GM19240 (cell line): Measurements from ENCODE around the gene ATAD2B.

Experiments
- DNase-seq: peaks from one replicate; pipeline ENCODE4 v3.0.0; 2011; ENCODE audit warnings: low spot score; ENCODE audit not compliant: insufficient read length

ATAD2B gene

GRCh38 chr2:23912054-23912453, 14.9 kb downstream of the ATAD2B start:
- no peak for DNase-seq

GRCh38 chr2:23905155-23905554, 21.8 kb downstream of the ATAD2B start:
- DNase-seq, result no peak

GRCh38 chr2:23904692-23905091, 22.2 kb downstream of the ATAD2B start:
- no peak for DNase-seq

GRCh38 chr2:23904215-23904614, 22.7 kb downstream of the ATAD2B start:
- no peak for DNase-seq

GRCh38 chr2:23903034-23903433, 23.9 kb downstream of the ATAD2B start:
- DNase-seq, result no peak

DNA sequence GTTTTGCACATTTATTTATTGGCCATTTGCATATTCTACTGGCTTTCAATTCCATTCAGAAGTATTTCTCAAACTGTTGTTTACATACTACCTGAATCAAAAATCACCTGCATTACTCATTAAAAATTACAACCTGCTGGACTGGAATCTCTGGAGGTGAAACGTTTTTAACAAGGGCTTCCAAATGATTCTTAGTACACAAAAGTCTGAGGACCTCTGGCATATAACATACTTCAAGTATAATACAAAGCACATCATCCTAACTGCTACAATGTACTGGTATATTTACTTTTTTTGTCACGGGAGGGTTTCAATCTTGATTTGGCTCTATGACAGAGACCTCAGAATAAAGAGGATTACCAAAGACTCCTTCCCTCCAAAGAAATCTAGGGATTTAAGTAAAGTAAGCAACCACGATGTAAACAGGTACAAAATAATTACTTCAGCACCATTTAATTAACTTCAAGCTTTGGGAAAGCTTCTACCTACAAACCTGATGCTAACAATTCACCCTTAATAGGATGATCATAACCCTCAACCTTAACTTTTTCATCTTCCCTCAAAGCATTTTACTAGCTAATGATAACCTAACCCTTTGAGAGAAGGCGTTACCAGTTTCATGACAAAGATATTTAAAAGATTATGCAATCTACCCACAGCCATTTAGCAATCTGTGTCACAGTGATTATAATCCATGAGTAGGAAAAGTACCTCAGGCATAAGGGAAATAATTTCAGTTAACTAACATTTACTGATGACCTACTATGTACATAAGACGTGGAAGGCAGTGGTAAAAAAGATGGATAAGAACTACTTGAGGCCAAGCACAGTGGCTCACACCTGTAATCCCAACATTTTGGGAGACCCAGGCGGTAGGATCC, 24.7 kb downstream of the ATAD2B start:
- DNase-seq, result no peak

GRCh38 chr2:23900541-23901322, 26.2 kb downstream of the ATAD2B start:
- no peak for DNase-seq

DNA sequence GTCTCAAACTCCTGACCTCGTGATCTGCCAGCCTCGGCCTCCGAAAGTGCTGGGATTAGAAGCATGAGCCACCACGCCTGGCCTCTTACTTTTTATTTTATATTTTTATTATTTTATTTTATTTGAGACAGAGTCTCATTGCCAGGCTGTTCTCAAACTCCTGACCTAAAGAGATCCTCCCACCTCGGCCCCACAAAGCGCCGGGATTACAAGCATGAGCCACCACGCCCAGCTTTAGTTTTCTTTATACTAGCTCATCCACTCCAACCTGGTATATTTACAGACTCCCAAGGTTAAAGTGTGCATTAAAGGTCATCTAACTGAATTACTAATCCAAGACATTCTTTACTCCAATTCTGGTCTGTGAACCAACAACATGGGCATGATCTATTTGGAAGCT, 26.8 kb downstream of the ATAD2B start:
- DNase-seq, result no peak

DNA sequence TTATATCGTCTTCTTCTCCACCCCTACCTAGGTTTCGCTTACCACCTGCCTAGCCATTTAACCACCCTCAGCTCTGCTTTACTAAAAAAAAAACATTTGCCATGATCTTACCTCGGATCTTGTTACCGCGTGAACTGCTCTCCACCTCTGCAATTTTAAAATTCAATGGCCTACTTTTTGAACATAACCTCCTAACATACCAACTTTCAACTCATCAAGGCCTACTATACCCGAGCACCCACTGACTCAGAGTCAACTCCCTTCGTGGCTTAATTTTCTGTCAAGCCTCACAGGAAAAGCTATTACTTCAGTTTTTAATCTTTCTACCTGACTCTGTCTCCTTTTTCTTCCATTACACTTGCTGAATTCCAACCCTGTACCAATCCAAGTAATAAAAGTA, 55.7 kb downstream of the ATAD2B start:
- DNase-seq, result no peak

- DNase-seq, result no peak
These were observed 59.5 kb downstream of the ATAD2B start for GRCh38 chr2:23867449-23867848.

GRCh38 chr2:23862716-23863426, 64.1 kb downstream of the ATAD2B start:
- DNase-seq, result no peak

GRCh38 chr2:23861952-23862351, 65.0 kb downstream of the ATAD2B start:
- no peak for DNase-seq

- no peak for DNase-seq
These were observed 66.9 kb downstream of the ATAD2B start for GRCh38 chr2:23859983-23860382.

GRCh38 chr2:23859234-23859633, 67.7 kb downstream of the ATAD2B start:
- DNase-seq, result no peak

DNA sequence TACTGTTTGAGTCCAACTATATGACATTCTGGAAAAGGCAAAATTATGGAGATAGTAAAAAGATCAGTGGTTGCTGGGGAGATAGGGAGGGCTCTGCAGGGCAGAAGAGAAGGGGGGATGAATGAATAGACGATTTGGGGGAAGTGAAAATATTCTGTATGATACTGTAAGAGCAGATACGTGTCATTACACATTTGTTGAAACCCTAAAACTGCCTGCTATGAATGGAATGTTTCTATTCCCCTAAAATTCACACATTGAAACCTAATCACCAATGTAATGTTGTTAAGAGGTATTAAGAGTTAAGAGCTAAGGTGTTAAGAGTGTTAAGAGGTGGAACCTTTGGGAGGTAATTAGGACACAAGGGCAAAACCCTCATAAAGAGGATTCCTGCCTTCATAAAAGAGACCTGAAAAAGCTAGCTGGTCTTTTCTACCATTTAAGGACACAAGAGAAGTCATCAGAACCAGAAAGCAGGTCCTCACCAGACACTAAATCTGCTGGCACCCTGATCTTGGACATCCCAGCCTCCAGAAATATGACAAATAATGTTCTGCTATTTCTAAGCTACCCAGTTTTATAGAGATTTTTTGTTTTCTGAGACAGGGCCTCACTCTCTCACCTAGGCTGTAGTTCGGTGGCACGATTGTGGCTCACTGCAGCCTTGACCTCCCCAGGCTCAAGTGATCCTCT, 76.2 kb downstream of the ATAD2B start:
- peak; percentile 8 for DNase-seq

DNA sequence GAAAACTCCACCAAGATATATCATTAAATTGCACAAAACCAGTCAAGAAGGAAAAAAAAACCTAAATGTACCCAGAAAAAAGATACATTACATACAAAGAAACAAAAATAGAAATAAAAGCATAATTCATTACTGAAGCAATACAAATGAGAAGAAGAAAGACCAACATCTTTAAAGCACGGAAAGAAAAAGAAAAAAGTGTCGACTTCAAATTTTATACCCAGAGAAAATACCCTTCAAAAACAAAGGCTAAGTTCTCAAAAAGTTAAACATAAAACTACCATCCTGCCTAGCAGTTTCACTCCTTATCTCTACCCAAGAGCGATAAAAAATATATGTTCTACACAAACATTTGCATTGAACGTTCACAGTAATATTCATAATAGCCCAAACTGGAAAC, 82.0 kb downstream of the ATAD2B start:
- no peak for DNase-seq

DNA sequence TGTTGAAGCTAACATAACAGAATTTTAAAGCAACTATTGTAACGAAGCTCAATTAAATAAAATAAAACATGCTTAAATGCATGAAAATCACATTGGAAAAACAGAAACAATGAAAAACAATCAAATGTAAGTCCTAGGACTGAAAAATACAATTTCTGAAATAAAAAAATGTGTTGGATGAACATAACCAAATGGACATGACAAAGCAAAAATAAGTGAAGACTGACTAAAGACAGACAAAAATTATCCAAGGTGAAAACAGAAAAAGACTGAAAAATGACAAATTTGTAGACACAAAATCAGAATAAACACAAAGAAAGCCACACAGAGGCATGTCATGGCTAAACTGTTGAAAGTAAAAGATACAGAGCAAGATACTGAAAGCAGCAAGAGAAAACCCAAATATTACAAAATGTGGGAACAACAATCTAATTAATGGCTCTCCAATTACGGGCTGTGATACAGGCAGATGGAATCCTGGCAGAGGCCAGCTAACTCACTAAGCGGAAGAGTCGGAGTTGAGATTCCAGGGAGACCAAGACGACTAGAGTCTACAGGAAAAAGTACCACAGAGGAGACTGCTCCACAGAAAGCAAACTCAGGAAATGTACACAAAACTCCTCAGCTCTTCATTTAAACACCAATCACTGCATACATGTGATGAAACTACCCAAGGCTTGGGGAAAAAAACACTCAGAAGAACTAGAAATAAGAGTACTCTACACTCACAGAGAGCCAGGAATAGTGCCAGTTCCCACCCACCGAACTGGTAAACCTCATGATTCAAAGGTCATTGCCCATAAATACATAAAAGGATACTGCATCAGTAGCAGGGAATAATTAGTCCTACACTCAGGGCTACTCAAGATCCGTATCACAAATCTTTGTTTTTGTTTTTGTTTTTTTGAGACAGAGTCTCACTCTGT, 83.6 kb downstream of the ATAD2B start:
- DNase-seq, result no peak

DNA sequence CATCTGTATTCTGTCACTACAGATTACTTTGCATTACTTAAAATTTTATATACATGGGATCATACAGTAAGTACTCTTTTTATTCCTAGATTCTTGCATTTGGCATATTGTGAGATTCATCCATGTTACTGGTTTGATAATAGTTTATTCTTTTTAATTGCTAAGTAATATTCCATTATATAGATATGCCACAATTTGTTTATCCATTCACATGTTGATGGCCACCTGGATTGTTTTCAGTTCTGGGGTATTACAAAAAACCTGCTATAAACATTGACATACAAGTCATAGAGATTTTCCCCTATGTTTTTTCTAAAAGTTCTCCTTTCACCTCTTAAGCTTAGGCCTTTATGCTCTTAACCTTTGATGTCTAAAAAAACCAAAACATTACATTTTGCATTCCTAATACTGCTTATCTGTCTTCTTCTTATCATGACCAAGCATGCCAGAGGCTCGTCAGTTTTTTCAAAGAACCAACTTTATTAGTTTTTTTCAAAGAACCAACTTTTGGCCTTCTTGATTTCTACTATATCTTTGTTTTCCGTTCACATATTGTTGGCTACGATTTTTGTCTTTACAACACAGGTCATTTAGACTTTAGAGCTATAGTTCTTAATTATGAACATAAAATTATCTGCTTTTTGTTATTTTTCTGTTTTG, 86.9 kb downstream of the ATAD2B start:
- no peak for DNase-seq

DNA sequence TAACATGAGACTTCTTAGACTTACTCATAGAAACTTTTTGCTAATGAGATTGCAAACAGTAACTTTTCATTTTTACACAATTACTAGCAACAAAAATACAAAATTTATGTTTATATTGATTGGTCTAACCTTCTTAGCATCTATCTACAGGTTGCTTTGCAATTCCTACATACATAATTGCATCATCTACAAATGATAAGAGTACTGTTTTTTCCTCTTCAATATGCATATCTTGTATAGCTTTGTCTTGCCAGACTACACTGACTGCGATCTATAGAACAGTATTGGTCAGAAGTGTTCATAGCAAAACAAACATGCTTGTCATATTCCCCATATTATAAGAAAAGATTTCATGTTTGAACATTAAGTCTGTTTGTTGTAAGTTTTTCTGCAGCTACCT, 87.9 kb downstream of the ATAD2B start:
- no peak for DNase-seq

DNA sequence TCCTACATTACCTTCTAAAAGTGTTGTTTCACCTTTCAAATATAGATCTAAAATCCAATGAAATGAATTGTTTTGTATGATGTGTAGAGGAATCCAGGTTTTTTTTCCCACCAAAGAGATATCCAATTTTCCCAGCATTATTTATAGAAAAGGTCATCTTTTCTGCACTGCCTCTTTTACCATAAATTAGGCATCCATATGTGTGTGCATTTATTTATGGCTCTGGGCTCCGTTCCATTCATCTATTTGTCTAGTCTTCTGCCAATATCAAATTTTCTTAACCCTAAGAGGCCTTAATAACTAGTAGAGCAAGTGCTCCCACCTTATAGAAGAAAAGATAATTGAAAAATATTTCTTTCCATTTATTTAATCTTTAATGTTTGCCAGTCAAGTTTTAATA, 88.3 kb downstream of the ATAD2B start:
- DNase-seq, result no peak
